Measurements from ENCODE around the gene DCN.

DNA sequence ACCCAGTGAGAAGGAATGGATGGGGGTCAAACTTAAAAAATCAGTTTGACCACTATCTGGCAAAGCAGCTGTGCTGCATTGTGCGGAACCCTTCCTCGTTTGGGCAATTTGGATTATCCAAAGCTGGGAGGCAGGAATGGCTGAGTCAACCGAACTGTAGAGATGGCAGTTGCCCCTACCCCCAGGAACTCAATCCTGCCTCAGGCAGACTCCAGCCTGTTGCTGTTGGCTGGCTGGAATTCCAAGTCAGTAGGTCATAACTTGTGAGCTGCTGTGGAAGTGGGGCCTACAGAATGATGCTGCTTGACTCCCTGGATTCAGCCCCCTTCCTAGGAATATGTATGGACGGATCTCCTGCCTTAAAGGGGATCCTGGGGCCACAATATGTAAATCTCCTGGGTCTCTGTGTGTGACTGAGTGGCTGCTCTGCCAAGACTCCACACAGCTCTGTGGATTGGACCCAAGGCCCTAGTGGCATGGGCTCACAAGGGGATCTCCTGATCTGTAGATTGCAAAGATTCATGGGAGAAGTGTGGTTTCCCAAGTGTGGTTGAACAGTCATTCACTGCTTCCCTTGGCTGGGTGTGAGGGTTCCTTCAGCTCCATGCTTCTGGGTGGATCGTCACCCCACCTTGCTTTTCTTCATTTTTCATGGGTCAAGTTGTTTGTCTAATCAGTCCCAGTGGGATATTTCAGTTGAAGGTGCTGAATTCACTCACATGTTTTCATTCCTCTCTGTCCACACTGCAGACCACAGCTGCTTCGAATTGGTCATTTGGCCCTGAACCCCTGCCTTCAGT, 90.5 kb downstream of the DCN start:
- TF ChIP-seq, protein P1, sequence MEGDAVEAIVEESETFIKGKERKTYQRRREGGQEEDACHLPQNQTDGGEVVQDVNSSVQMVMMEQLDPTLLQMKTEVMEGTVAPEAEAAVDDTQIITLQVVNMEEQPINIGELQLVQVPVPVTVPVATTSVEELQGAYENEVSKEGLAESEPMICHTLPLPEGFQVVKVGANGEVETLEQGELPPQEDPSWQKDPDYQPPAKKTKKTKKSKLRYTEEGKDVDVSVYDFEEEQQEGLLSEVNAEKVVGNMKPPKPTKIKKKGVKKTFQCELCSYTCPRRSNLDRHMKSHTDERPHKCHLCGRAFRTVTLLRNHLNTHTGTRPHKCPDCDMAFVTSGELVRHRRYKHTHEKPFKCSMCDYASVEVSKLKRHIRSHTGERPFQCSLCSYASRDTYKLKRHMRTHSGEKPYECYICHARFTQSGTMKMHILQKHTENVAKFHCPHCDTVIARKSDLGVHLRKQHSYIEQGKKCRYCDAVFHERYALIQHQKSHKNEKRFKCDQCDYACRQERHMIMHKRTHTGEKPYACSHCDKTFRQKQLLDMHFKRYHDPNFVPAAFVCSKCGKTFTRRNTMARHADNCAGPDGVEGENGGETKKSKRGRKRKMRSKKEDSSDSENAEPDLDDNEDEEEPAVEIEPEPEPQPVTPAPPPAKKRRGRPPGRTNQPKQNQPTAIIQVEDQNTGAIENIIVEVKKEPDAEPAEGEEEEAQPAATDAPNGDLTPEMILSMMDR (IDR thresholded peaks at IDR 0.05): no peak
- TF ChIP-seq POLR2A (IDR thresholded peaks at IDR 0.05): no peak

All from vagina (tissue), 2 donors.